Tibial artery (tissue), 4 donors: ENCODE data around the gene KRT7.

ENCODE experiments used
- DNase-seq, 2 donors: peaks; one replicate each; pipeline ENCODE4 v3.0.0-alpha.2; 2019
- H3K27ac ChIP-seq, 2 donors: fragments of 200-600 bp; sonication (generic) in 1 of 2; 1 replicate in 1 of 2; 2 replicates in 1 of 2; pipeline ENCODE4 v1.5.1; 2018 to 2019; ENCODE audit warnings: mild to moderate bottlenecking in 1 of 2
- H3K27me3 ChIP-seq, 2 donors: fragments of 200-600 bp; sonication (generic) in 1 of 2; one replicate each; pipeline versions ENCODE4 v1.5.1 to v1.6.0; 2016 to 2019
- H3K36me3 ChIP-seq, 3 donors: fragments of 200-600 bp; sonication (generic) in 2 of 3; one replicate each; pipeline ENCODE4 v1.5.1; 2016 to 2019; ENCODE audit warnings: mild to moderate bottlenecking in 2 of 3
- H3K4me1 ChIP-seq, 4 donors: fragments of 200-600 bp; sonication (generic) in 2 of 4; 1 replicate in 3 of 4; 2 replicates in 1 of 4; pipeline ENCODE4 v1.5.1; 2016 to 2019
- H3K4me3 ChIP-seq, 2 donors: fragments of 200-600 bp; sonication (generic) in 1 of 2; 1 replicate in 1 of 2; 2 replicates in 1 of 2; pipeline ENCODE4 v1.5.1; 2018 to 2019; ENCODE audit warnings: mild to moderate bottlenecking in 2 of 2
- H3K9me3 ChIP-seq, 3 donors: fragments of 200-600 bp; sonication (generic) in 1 of 3; one replicate each; pipeline ENCODE4 v1.5.1; 2016 to 2019
- CTCF ChIP-seq, 2 experiments: fragments of 200-600 bp in 1 of 2; fragments of 450-650 bp in 1 of 2; IDR thresholded peaks; one replicate each; pipeline ENCODE4 v1.5.1; 2017 to 2019; ENCODE audit warnings: antibody characterized with exemption in 2 of 2, mild to moderate bottlenecking in 1 of 2, moderate library complexity in 1 of 2
- intact Hi-C: fragments of 100-400 bp; cut with DNase I; formaldehyde crosslinking; loops from one replicate; pipeline ENCODE4 v1.15.0; 2023; ENCODE audit warnings: low total_unique reads

Gene KRT7

GRCh38 chr12:52234223-52234810 is 1.3 kb downstream of the KRT7 start:
- peaks cover 0 to 52% (median 37%) of the 10 kb centered on the region in 4 donors for H3K4me1 ChIP-seq
- H3K36me3 ChIP-seq = peaks cover 0 to 13% (median 0%) of the 10 kb centered on the region in 3 donors
- peak in 1 of 2 donors; percentile 60 for DNase-seq
- intact Hi-C loops = no loop called here
- peaks cover 0 to 23% of the 10 kb centered on the region in 2 donors for H3K27me3 ChIP-seq
- no peak overlapping the region for H3K27ac ChIP-seq
- TF ChIP-seq CTCF (IDR thresholded peaks at IDR 0.05) = no peak
- no peaks in the 10 kb centered on the region for H3K9me3 ChIP-seq
- H3K4me3 ChIP-seq = no peak overlapping the region

GRCh38 chr12:52235001-52235764 is 2.1 kb downstream of the KRT7 start:
- no peak overlapping the region for H3K4me3 ChIP-seq
- H3K27ac ChIP-seq = no peak overlapping the region
- peak in 1 of 2 donors; percentile 61 for DNase-seq
- no peak for TF ChIP-seq CTCF (IDR thresholded peaks at IDR 0.05)
- H3K9me3 ChIP-seq = no peaks in the 10 kb centered on the region
- H3K36me3 ChIP-seq = peaks cover 0 to 13% (median 0%) of the 10 kb centered on the region in 3 donors
- H3K4me1 ChIP-seq = peaks cover 0 to 45% (median 33%) of the 10 kb centered on the region in 4 donors
- H3K27me3 ChIP-seq = peaks cover 0 to 23% of the 10 kb centered on the region in 2 donors
- intact Hi-C loops = no loop called here

- H3K36me3 ChIP-seq = peaks cover 0 to 13% (median 0%) of the 10 kb centered on the region in 3 donors
- no peak overlapping the region for H3K4me3 ChIP-seq
- peak in 1 of 2 donors; percentile 28 for DNase-seq
- H3K27ac ChIP-seq = no peak overlapping the region
- TF ChIP-seq CTCF (IDR thresholded peaks at IDR 0.05) = no peak
- peaks cover 0 to 38% (median 29%) of the 10 kb centered on the region in 4 donors for H3K4me1 ChIP-seq
- intact Hi-C loops = no loop called here
- H3K9me3 ChIP-seq = no peaks in the 10 kb centered on the region
- peaks cover 0 to 23% of the 10 kb centered on the region in 2 donors for H3K27me3 ChIP-seq
Observed at GRCh38 chr12:52235822-52236361, 2.8 kb downstream of the KRT7 start.

GRCh38 chr12:52236386-52237050 is 3.5 kb downstream of the KRT7 start:
- peaks cover 0 to 23% of the 10 kb centered on the region in 2 donors for H3K27me3 ChIP-seq
- peaks cover 0 to 34% (median 24%) of the 10 kb centered on the region in 4 donors for H3K4me1 ChIP-seq
- no peak for TF ChIP-seq CTCF (IDR thresholded peaks at IDR 0.05)

GRCh38 chr12:52238207-52238840 is 5.3 kb downstream of the KRT7 start:
- intact Hi-C loops = no loop called here
- no peak for TF ChIP-seq CTCF (IDR thresholded peaks at IDR 0.05)
- H3K27ac ChIP-seq = no peak overlapping the region
- no peaks in the 10 kb centered on the region for H3K9me3 ChIP-seq
- H3K4me3 ChIP-seq = no peak overlapping the region
- DNase-seq = peak in 1 of 2 donors; percentile 55
- peaks cover 0 to 21% (median 0%) of the 10 kb centered on the region in 3 donors for H3K36me3 ChIP-seq
- peaks cover 0 to 7% of the 10 kb centered on the region in 2 donors for H3K27me3 ChIP-seq
- peaks cover 3 to 30% (median 15%) of the 10 kb centered on the region in 4 donors for H3K4me1 ChIP-seq

More at GRCh38 chr12:52236386-52237050, 3.5 kb downstream of the KRT7 start:
- peak in 1 of 2 donors; percentile 51 for DNase-seq
- Histone ChIP-seq H3K9me3 (no peaks in the 10 kb centered on the region), H3K27ac (no peak overlapping the region), H3K36me3 (peaks cover 0 to 15% (median 0%) of the 10 kb centered on the region in 3 donors), H3K4me3 (no peak overlapping the region)
- intact Hi-C loops = no loop called here
